ENCODE results near the gene GPR137. TPM values are rescaled to one million over a fixed set of nuclear protein-coding genes. Genes with fewer than 3 reads are reported as not detected.
"Not testable (repeated sequence)": the region's sequence is repeated elsewhere in the genome, so short reads cannot be mapped to it uniquely, and the experiment has no call there.

The GPR137 gene
- total RNA-seq, 6 experiments from 2014 or later = 13.0 to 21.9 (median 17.8) TPM

DNA sequence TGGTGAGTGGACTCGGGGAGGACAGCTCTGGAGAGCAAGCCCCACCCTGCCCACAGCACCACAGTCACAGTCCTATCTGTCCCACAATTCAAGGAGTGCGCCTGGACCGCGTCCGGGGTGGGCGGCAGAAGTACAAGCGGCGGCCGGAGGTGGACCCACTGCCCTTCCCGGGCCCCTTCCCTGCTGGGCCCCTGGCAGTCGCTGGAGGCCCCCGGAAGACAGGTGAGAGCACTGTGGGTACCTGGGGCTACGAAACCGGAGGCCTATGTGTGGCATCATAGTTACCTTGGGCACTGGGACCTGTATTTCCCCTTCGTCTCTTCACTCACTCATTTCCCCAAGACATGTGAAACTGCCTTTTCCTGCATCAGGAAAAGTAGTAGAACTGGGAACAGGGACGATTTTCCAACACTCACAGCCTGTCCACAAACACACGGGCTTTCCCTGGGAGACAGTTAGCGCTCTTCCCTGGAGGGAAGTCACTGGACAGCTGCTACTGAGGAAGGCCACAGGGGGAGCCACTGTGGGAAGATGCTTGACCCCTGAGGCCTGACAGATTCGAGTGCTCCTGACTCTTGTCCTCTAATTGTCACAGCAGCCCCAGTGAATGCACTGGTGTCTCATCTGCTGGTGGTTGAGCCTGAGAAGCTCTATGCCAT, 28.6 kb downstream of the GPR137 start:
- peaks cover 0 to 22% (median 10%) of the 10 kb centered on the region in 4 donors for H3K36me3 ChIP-seq
- DNase-seq (no peak), ATAC-seq (no peak)
- WGBS (ENCODE audit: insufficient coverage, low coverage, low lambda C conversion rate, missing lambda C conversion rate) = 27% methylated on average over 2 of the region's 19 CpGs
- intact Hi-C loops (cut with DNase I) = no loop called here
- H3K27me3 ChIP-seq = no peaks in the 10 kb centered on the region
- no peak overlapping the region for H3K4me3 ChIP-seq
- H3K27ac ChIP-seq = no peak overlapping the region
- H3K9me3 ChIP-seq = no peaks in the 10 kb centered on the region
- H3K4me1 ChIP-seq = peaks cover 0 to 28% (median 7%) of the 10 kb centered on the region in 4 donors
- TF ChIP-seq, protein P1, sequence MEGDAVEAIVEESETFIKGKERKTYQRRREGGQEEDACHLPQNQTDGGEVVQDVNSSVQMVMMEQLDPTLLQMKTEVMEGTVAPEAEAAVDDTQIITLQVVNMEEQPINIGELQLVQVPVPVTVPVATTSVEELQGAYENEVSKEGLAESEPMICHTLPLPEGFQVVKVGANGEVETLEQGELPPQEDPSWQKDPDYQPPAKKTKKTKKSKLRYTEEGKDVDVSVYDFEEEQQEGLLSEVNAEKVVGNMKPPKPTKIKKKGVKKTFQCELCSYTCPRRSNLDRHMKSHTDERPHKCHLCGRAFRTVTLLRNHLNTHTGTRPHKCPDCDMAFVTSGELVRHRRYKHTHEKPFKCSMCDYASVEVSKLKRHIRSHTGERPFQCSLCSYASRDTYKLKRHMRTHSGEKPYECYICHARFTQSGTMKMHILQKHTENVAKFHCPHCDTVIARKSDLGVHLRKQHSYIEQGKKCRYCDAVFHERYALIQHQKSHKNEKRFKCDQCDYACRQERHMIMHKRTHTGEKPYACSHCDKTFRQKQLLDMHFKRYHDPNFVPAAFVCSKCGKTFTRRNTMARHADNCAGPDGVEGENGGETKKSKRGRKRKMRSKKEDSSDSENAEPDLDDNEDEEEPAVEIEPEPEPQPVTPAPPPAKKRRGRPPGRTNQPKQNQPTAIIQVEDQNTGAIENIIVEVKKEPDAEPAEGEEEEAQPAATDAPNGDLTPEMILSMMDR (IDR thresholded peaks at IDR 0.05) = no peak
- no peak for TF ChIP-seq POLR2A (IDR thresholded peaks at IDR 0.05)

GRCh38 chr11:64314805-64315561, 29.3 kb downstream of the GPR137 start:
- Histone ChIP-seq H3K27me3 (no peaks in the 10 kb centered on the region), H3K4me3 (no peak overlapping the region), H3K36me3 (peaks cover 0 to 22% (median 10%) of the 10 kb centered on the region in 4 donors), H3K9me3 (no peaks in the 10 kb centered on the region), H3K4me1 (peaks cover 0 to 21% (median 8%) of the 10 kb centered on the region in 4 donors), H3K27ac (no peak overlapping the region)
- ATAC-seq (no peak), DNase-seq (no peak)
- TF ChIP-seq POLR2A (IDR thresholded peaks at IDR 0.05) = no peak
- TF ChIP-seq, protein P1 (IDR thresholded peaks at IDR 0.05) = no peak
- 88% methylated on average over 7 of the region's 24 CpGs for WGBS (ENCODE audit: insufficient coverage, low coverage, low lambda C conversion rate, missing lambda C conversion rate)
- intact Hi-C loops (cut with DNase I) = no loop called here

DNA sequence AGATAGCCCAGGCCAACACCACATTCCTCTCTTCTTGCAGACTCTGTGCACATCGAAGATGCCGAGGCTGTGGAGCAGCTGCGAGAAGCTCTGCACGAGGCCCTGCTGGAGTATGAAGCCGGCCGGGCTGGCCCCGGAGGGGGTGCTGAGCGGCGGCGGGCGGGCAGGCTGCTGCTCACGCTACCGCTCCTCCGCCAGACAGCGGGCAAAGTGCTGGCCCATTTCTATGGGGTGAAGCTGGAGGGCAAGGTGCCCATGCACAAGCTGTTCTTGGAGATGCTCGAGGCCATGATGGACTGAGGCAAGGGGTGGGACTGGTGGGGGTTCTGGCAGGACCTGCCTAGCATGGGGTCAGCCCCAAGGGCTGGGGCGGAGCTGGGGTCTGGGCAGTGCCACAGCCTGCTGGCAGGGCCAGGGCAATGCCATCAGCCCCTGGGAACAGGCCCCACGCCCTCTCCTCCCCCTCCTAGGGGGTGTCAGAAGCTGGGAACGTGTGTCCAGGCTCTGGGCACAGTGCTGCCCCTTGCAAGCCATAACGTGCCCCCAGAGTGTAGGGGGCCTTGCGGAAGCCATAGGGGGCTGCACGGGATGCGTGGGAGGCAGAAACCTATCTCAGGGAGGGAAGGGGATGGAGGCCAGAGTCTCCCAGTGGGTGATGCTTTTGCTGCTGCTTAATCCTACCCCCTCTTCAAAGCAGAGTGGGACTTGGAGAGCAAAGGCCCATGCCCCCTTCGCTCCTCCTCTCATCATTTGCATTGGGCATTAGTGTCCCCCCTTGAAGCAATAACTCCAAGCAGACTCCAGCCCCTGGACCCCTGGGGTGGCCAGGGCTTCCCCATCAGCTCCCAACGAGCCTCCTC, 30.2 kb downstream of the GPR137 start:
- Histone ChIP-seq H3K36me3 (peaks cover 0 to 22% (median 10%) of the 10 kb centered on the region in 4 donors), H3K4me1 (peaks cover 0 to 15% (median 7%) of the 10 kb centered on the region in 4 donors), H3K4me3 (peak overlapping the region in 1 of 3 donors; percentile 94), H3K27ac (peak overlapping the region in 1 of 3 donors; percentile 97)
- DNase-seq; intact Hi-C loops (cut with DNase I); H3K27me3 ChIP-seq; ATAC-seq; H3K9me3 ChIP-seq: not testable (repeated sequence)
- WGBS (ENCODE audit: insufficient coverage, low coverage, low lambda C conversion rate, missing lambda C conversion rate) = 60% methylated on average over 15 of the region's 25 CpGs

DNA sequence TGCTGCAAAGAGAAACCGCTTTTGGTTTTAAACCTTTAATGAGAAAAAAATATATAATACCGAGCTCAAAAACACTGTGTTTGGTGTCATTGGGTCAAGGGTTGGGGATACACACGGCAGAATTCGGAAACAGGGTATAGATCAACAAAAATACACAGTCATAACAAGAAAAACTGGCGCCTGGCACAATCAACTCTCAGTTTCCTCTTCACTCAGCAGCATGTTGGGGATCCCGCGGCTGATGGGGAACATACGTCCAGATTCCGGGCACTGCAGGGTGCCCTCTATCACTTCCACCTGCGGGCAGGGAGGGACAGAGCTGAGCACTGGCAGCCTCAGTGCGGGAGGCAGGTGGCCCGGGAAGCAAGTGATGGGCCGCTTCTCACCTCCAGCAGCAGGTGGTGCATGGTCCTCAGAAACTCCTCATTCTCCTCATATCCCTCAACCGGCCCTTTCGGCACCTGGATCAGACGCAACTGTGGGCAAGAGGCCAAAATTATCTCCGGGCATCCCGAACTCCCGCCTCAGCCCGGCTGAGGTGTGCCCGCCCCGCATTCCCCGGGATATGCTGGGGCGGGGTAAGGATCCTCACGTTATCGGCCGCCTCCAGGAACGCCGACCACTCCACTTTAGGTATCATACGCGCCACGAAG, 31.1 kb downstream of the GPR137 start:
- Histone ChIP-seq H3K27ac (peak overlapping the region; percentile 92 to 99 (median 97)), H3K27me3 (no peaks in the 10 kb centered on the region), H3K9me3 (no peaks in the 10 kb centered on the region), H3K4me1 (peaks cover 0 to 15% (median 7%) of the 10 kb centered on the region in 4 donors), H3K4me3 (peak overlapping the region; percentile 86 to 94 (median 93)), H3K36me3 (peaks cover 0 to 22% (median 10%) of the 10 kb centered on the region in 4 donors)
- ATAC-seq (peak; percentile 0 to 6 (median 4)), DNase-seq (peak in 1 of 3 donors; percentile 71)
- 3% methylated on average over 22 of the region's 32 CpGs for WGBS (ENCODE audit: insufficient coverage, low coverage, low lambda C conversion rate, missing lambda C conversion rate)
- intact Hi-C loops (cut with DNase I) = no loop called here
- no peak for TF ChIP-seq POLR2A (IDR thresholded peaks at IDR 0.05)
- TF ChIP-seq, protein P1 (IDR thresholded peaks at IDR 0.05) = peak in 2 of 4 donors; percentile 13 to 18

Measured in right lobe of liver (tissue), 6 donors.